ENCODE results near the gene UNC79. TPM values are rescaled to one million over a fixed set of nuclear protein-coding genes. Genes with fewer than 3 reads are reported as not detected.

Gene UNC79
- total RNA-seq, 4 donors from 2014 or later = 0.13 to 0.16 (median 0.15) TPM; not detected in 1

- WGBS, 2 donors (ENCODE audit: low coverage in 1 of 2) = 90 to 93% methylated on average over 2 of the region's 2 CpGs
- H3K4me1 ChIP-seq = no peaks in the 10 kb centered on the region
- H3K9me3 ChIP-seq = peaks cover 0 to 4% (median 0%) of the 10 kb centered on the region in 3 donors
- no peaks in the 10 kb centered on the region for H3K27me3 ChIP-seq
- ATAC-seq = no peak
- no peaks in the 10 kb centered on the region for H3K36me3 ChIP-seq
- TF ChIP-seq CTCF (IDR thresholded peaks at IDR 0.05) = no peak
- TF ChIP-seq POLR2AphosphoS5 (IDR thresholded peaks at IDR 0.05) = no peak
- TF ChIP-seq EP300 (IDR thresholded peaks at IDR 0.05) = no peak
- no peak for TF ChIP-seq POLR2A (IDR thresholded peaks at IDR 0.05)
- H3K4me3 ChIP-seq = no peak overlapping the region
- no peak overlapping the region for H3K27ac ChIP-seq
Observed at GRCh38 chr14:93525696-93526451, 95.1 kb downstream of the UNC79 start.

GRCh38 chr14:93527203-93527607 is 96.5 kb downstream of the UNC79 start:
- Histone ChIP-seq H3K4me1 (no peaks in the 10 kb centered on the region), H3K4me3 (no peak overlapping the region), H3K27ac (no peak overlapping the region), H3K36me3 (no peaks in the 10 kb centered on the region), H3K27me3 (no peaks in the 10 kb centered on the region), H3K9me3 (no peaks in the 10 kb centered on the region)
- ATAC-seq = no peak
- WGBS, 2 donors (ENCODE audit: low coverage in 1 of 2) = 54 to 59% methylated on average over 3 to 4 of the region's 4 CpGs
- TF ChIP-seq POLR2A (IDR thresholded peaks at IDR 0.05) (no peak), EP300 (IDR thresholded peaks at IDR 0.05) (no peak), CTCF (IDR thresholded peaks at IDR 0.05) (no peak), POLR2AphosphoS5 (IDR thresholded peaks at IDR 0.05) (no peak)

- WGBS, 2 donors (ENCODE audit: low coverage in 1 of 2) = 70 to 100% methylated on average over 1 of the region's 1 CpG
Observed at GRCh38 chr14:93528884-93529558, 98.3 kb downstream of the UNC79 start.

GRCh38 chr14:93531644-93532043 is 100.9 kb downstream of the UNC79 start:
- WGBS, 2 donors (ENCODE audit: low coverage in 1 of 2) = 80 to 90% methylated on average over 1 of the region's 1 CpG
- H3K27ac ChIP-seq = no peak overlapping the region
- ATAC-seq = no peak
- no peaks in the 10 kb centered on the region for H3K36me3 ChIP-seq
- no peaks in the 10 kb centered on the region for H3K4me1 ChIP-seq
- H3K9me3 ChIP-seq = no peaks in the 10 kb centered on the region
- TF ChIP-seq POLR2AphosphoS5 (IDR thresholded peaks at IDR 0.05) = no peak
- TF ChIP-seq EP300 (IDR thresholded peaks at IDR 0.05) = no peak
- TF ChIP-seq POLR2A (IDR thresholded peaks at IDR 0.05) = no peak
- no peak for TF ChIP-seq CTCF (IDR thresholded peaks at IDR 0.05)
- H3K4me3 ChIP-seq = no peak overlapping the region
- H3K27me3 ChIP-seq = no peaks in the 10 kb centered on the region

More at GRCh38 chr14:93528884-93529558, 98.3 kb downstream of the UNC79 start:
- Histone ChIP-seq H3K4me1 (no peaks in the 10 kb centered on the region), H3K9me3 (no peaks in the 10 kb centered on the region), H3K27me3 (no peaks in the 10 kb centered on the region), H3K36me3 (no peaks in the 10 kb centered on the region), H3K27ac (no peak overlapping the region), H3K4me3 (no peak overlapping the region)
- no peak for ATAC-seq
- TF ChIP-seq POLR2AphosphoS5 (IDR thresholded peaks at IDR 0.05) (no peak), CTCF (IDR thresholded peaks at IDR 0.05) (no peak), POLR2A (IDR thresholded peaks at IDR 0.05) (no peak), EP300 (IDR thresholded peaks at IDR 0.05) (no peak)
